Measurements from ENCODE around the gene ANKRD34A. TPM values are rescaled to one million over a fixed set of nuclear protein-coding genes. Genes with fewer than 3 reads are reported as not detected.

The ANKRD34A gene
- total and polyA plus RNA-seq, 2 experiments from 2014 or later = 0.16 to 0.35 TPM

- Histone ChIP-seq H3K4me3 (peak overlapping the region; percentile 75; the same call in 1 of the 2 replicates), H3K9me2 (ENCODE audit: insufficient read depth) (no peaks in the 10 kb centered on the region), H4K20me1 (replicated peaks; ENCODE audit: insufficient read depth) (no peaks in the 10 kb centered on the region), H3K36me3 (ENCODE audit: insufficient read depth) (no peaks in the 10 kb centered on the region; the same call in 1 of the 2 replicates), H3K27me3 (ENCODE audit: insufficient read depth) (no peaks in the 10 kb centered on the region), H3K4me2 (0 out of 2 replicates have a peak overlapping the region, but pooled peaks have one; percentile 87), H3K79me2 (replicated peaks; ENCODE audit: insufficient read depth) (peaks cover 18% of the 10 kb centered on the region), H3K27ac (ENCODE audit: low read depth) (no peak overlapping the region), H3K4me1 (ENCODE audit: insufficient read depth) (peaks cover 28% of the 10 kb centered on the region), H3F3A (replicated peaks; ENCODE audit: low read depth) (peaks cover 5% of the 10 kb centered on the region), H2AFZ (no peak overlapping the region)
- ATAC-seq (no peak), DNase-seq (ENCODE audit: low spot score) (no peak)
- H3K4me1 Mint-ChIP-seq = peaks cover 46% of the 10 kb centered on the region
- TF ChIP-seq EZH2 (IDR thresholded peaks at IDR 0.05; ENCODE audit: low read depth, unreplicated experiment) (no peak), EZH2phosphoT487 (IDR thresholded peaks at IDR 0.05; ENCODE audit: unreplicated experiment) (no peak), POLR2AphosphoS5 (IDR thresholded peaks at IDR 0.05; ENCODE audit: low read depth) (peak; percentile 14; the same call in 1 of the 2 replicates), STAT1 (IDR thresholded peaks at IDR 0.05; ENCODE audit: unreplicated experiment) (no peak)
- peak overlapping the region; percentile 99 for H3K4me3 Mint-ChIP-seq
- no peak overlapping the region for H3K27ac Mint-ChIP-seq
- H3K9me3 Mint-ChIP-seq = no peaks in the 10 kb centered on the region
- H3K27me3 Mint-ChIP-seq (ENCODE audit: insufficient read depth, low read depth, poor library complexity) = peaks cover 6% of the 10 kb centered on the region
- H3K36me3 Mint-ChIP-seq (ENCODE audit: low read depth) = peaks cover 48% of the 10 kb centered on the region
Observed at GRCh38 chr1:145993618-145994390, 29.4 kb upstream of the ANKRD34A start.

GRCh38 chr1:145992958-145993617 is 28.7 kb upstream of the ANKRD34A start:
- DNase-seq (ENCODE audit: low spot score) = no peak
- Histone ChIP-seq H3K27me3 (ENCODE audit: insufficient read depth) (no peaks in the 10 kb centered on the region), H3K27ac (ENCODE audit: low read depth) (no peak overlapping the region), H3K4me2 (no peak overlapping the region), H3K79me2 (replicated peaks; ENCODE audit: insufficient read depth) (peaks cover 18% of the 10 kb centered on the region), H3F3A (replicated peaks; ENCODE audit: low read depth) (peaks cover 5% of the 10 kb centered on the region), H3K4me1 (ENCODE audit: insufficient read depth) (peaks cover 22% of the 10 kb centered on the region), H3K9me2 (ENCODE audit: insufficient read depth) (no peaks in the 10 kb centered on the region), H2AFZ (no peak overlapping the region), H3K4me3 (no peak overlapping the region), H3K36me3 (ENCODE audit: insufficient read depth) (no peaks in the 10 kb centered on the region; the same call in 1 of the 2 replicates), H4K20me1 (replicated peaks; ENCODE audit: insufficient read depth) (no peaks in the 10 kb centered on the region)
- no peak overlapping the region; the same call in 1 of the 2 replicates for H3K27ac Mint-ChIP-seq
- no peaks in the 10 kb centered on the region for H3K9me3 Mint-ChIP-seq
- ATAC-seq = no peak
- H3K27me3 Mint-ChIP-seq (ENCODE audit: insufficient read depth, low read depth, poor library complexity) = peaks cover 3% of the 10 kb centered on the region
- H3K4me3 Mint-ChIP-seq = peak overlapping the region; percentile 99; the same call in 1 of the 3 replicates
- peaks cover 48% of the 10 kb centered on the region for H3K36me3 Mint-ChIP-seq (ENCODE audit: low read depth)
- H3K4me1 Mint-ChIP-seq = peaks cover 42% of the 10 kb centered on the region
- no peak for TF ChIP-seq STAT1 (IDR thresholded peaks at IDR 0.05; ENCODE audit: unreplicated experiment)
- TF ChIP-seq ZNF114 (CRISPR knock-in tag; IDR thresholded peaks at IDR 0.05) = no peak
- TF ChIP-seq POLR2AphosphoS5 (IDR thresholded peaks at IDR 0.05; ENCODE audit: low read depth) = no peak
- no peak for TF ChIP-seq CTCF (conservative IDR thresholded peaks at IDR 0.05; ENCODE audit: low read depth in 2 of 2)
- TF ChIP-seq NANOG (IDR thresholded peaks at IDR 0.05; ENCODE audit: borderline replicate concordance) = no peak
- no peak for TF ChIP-seq EZH2 (IDR thresholded peaks at IDR 0.05; ENCODE audit: low read depth, unreplicated experiment)
- no peak for TF ChIP-seq EZH2phosphoT487 (IDR thresholded peaks at IDR 0.05; ENCODE audit: unreplicated experiment)
- no peak for TF ChIP-seq ETS1 (IDR thresholded peaks at IDR 0.05)
- no peak for TF ChIP-seq JUNB (IDR thresholded peaks at IDR 0.05; ENCODE audit: unreplicated experiment)
- TF ChIP-seq REST (IDR thresholded peaks at IDR 0.05; ENCODE audit: unreplicated experiment) = no peak
